Measurements from ENCODE around the gene PHRF1. TPM values are rescaled to one million over a fixed set of nuclear protein-coding genes. Genes with fewer than 3 reads are reported as not detected.

PHRF1 gene
- total RNA-seq, 1 experiment from 2014 or later, result 55.2 TPM

GRCh38 chr11:576811-577610, 741 bp downstream of the PHRF1 start:
- no peak for DNase-seq
- Histone ChIP-seq H3K4me3 (peak overlapping the region; percentile 100), H3K27me3 (no peaks in the 10 kb centered on the region), H3K9me3 (peaks cover 2% of the 10 kb centered on the region; the same call in 1 of the 2 replicates), H3K36me3 (peaks cover 46% of the 10 kb centered on the region)

DNA sequence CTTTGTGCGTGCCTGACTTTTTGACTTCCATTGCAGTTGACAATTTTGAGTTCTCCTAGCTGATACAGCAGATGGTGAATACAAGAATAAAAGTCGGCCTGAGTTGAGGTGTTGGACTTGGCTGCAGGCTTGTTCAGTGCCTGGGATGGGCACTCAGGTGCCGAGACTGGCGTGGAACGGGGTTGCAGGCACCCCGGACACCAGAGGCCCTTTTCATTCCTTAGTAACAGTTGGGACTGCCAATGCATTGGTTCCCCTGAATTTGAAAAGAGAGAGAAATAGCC, 1.3 kb downstream of the PHRF1 start:
- Histone ChIP-seq H3K4me3 (peak overlapping the region; percentile 100), H3K9me3 (peaks cover 2% of the 10 kb centered on the region; the same call in 1 of the 2 replicates), H3K36me3 (peaks cover 52% of the 10 kb centered on the region), H3K27me3 (no peaks in the 10 kb centered on the region)
- DNase-seq, result no peak

GRCh38 chr11:578276-579035, 2.2 kb downstream of the PHRF1 start:
- no peak for DNase-seq
- Histone ChIP-seq H3K36me3 (peaks cover 61% of the 10 kb centered on the region), H3K4me3 (peak overlapping the region; percentile 100), H3K9me3 (peaks cover 2% of the 10 kb centered on the region; the same call in 1 of the 2 replicates), H3K27me3 (no peaks in the 10 kb centered on the region)

DNA sequence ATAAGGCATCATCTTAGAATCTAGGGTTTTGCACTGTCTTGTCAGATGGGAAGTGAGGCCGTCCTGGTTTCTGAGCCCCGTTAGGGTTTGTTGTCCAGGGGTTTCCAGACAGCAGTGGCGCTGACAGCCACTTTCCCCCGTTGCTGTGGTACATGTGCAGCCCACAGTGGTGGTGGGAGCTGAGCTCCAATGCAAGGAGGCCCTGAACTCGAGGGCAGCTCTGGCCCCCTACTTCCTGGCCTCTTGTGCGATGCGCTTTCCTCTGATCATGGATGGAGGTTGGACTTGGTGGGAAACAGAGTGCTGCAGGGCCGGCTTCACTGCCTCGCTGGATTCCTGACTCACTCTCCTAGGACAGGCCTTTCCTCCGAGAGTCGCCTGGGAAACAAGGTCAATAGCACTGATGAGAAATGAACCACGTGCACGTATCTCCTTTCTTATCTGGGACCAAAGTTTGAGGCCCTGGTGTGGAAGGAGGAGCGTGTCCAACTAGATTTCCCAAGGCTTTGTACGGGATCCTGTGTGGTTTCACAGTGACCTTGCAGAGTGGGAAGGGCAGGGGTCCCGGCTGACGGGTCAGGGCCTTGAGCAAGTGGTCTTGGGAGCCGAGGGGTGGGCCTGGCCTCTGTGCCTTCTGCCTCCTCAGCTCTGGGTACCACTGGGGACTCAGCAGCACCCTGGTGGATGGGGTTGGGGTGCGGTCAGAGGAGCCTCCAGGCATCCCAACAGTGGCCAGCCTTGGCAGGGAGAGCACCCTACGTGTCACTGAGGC, 3.7 kb downstream of the PHRF1 start:
- H3K27me3 ChIP-seq, result no peaks in the 10 kb centered on the region
- peaks cover 2% of the 10 kb centered on the region; the same call in 1 of the 2 replicates for H3K9me3 ChIP-seq
- H3K36me3 ChIP-seq, result peaks cover 72% of the 10 kb centered on the region
- H3K4me3 ChIP-seq, result no peak overlapping the region
- DNase-seq, result no peak

GRCh38 chr11:581342-581741, 5.1 kb downstream of the PHRF1 start:
- Histone ChIP-seq H3K9me3 (no peaks in the 10 kb centered on the region), H3K4me3 (no peak overlapping the region), H3K36me3 (peaks cover 79% of the 10 kb centered on the region), H3K27me3 (no peaks in the 10 kb centered on the region)
- no peak for DNase-seq

GRCh38 chr11:581752-582151, 5.5 kb downstream of the PHRF1 start:
- DNase-seq, result no peak
- Histone ChIP-seq H3K36me3 (peaks cover 83% of the 10 kb centered on the region), H3K27me3 (no peaks in the 10 kb centered on the region), H3K4me3 (no peak overlapping the region), H3K9me3 (no peaks in the 10 kb centered on the region)

GRCh38 chr11:584287-584686, 8.0 kb downstream of the PHRF1 start:
- no peak for DNase-seq

GRCh38 chr11:586376-587316, 10.4 kb downstream of the PHRF1 start:
- H3K36me3 ChIP-seq, result peaks cover 86% of the 10 kb centered on the region
- no peak for DNase-seq

More at GRCh38 chr11:584287-584686, 8.0 kb downstream of the PHRF1 start:
- H3K9me3 ChIP-seq, result no peaks in the 10 kb centered on the region
- no peak overlapping the region for H3K4me3 ChIP-seq
- H3K27me3 ChIP-seq, result no peaks in the 10 kb centered on the region
- peaks cover 86% of the 10 kb centered on the region for H3K36me3 ChIP-seq

GRCh38 chr11:587546-587945, 11.3 kb downstream of the PHRF1 start:
- H3K27me3 ChIP-seq, result no peaks in the 10 kb centered on the region
- no peaks in the 10 kb centered on the region for H3K9me3 ChIP-seq
- no peak overlapping the region for H3K4me3 ChIP-seq
- peaks cover 85% of the 10 kb centered on the region for H3K36me3 ChIP-seq
- DNase-seq, result no peak

More at GRCh38 chr11:586376-587316, 10.4 kb downstream of the PHRF1 start:
- no peak overlapping the region for H3K4me3 ChIP-seq
- H3K9me3 ChIP-seq, result no peaks in the 10 kb centered on the region
- H3K27me3 ChIP-seq, result no peaks in the 10 kb centered on the region

- no peak for DNase-seq
- H3K36me3 ChIP-seq, result peaks cover 85% of the 10 kb centered on the region
- H3K4me3 ChIP-seq, result no peak overlapping the region
- H3K27me3 ChIP-seq, result no peaks in the 10 kb centered on the region
- H3K9me3 ChIP-seq, result no peaks in the 10 kb centered on the region
These were observed 11.7 kb downstream of the PHRF1 start for GRCh38 chr11:587978-588380.

- no peak for DNase-seq
- Histone ChIP-seq H3K27me3 (no peaks in the 10 kb centered on the region), H3K4me3 (no peak overlapping the region), H3K36me3 (peaks cover 88% of the 10 kb centered on the region), H3K9me3 (no peaks in the 10 kb centered on the region)
These were observed 13.5 kb downstream of the PHRF1 start for GRCh38 chr11:589798-590197.

GRCh38 chr11:590997-591396, 14.7 kb downstream of the PHRF1 start:
- H3K4me3 ChIP-seq, result no peak overlapping the region
- H3K27me3 ChIP-seq, result no peaks in the 10 kb centered on the region
- DNase-seq, result no peak
- H3K9me3 ChIP-seq, result no peaks in the 10 kb centered on the region
- peaks cover 96% of the 10 kb centered on the region for H3K36me3 ChIP-seq

GRCh38 chr11:592501-592900, 16.2 kb downstream of the PHRF1 start:
- H3K36me3 ChIP-seq, result peaks cover 95% of the 10 kb centered on the region
- no peaks in the 10 kb centered on the region for H3K27me3 ChIP-seq
- H3K9me3 ChIP-seq, result no peaks in the 10 kb centered on the region
- no peak overlapping the region for H3K4me3 ChIP-seq
- DNase-seq, result no peak

DNA sequence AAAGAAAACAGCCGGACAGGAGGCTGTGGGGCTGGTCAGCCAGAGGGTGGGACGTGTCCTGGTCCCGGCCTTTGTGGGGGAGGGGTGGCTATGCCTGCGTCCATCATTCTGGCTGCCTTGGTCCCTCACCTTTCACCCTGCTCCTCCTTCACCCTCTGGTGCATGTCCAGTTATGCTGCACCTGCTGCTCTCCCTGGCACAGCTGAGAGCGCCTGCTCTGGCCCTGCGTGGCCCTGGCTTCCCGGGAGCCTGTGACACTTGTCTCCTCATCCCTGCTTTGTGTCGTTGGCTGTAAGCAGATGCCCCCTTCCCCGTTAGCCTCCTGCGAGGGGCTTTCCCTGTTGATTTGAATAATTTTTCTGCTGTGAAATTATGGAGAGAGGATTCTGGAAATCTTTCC, 16.6 kb downstream of the PHRF1 start:
- Histone ChIP-seq H3K9me3 (no peaks in the 10 kb centered on the region), H3K27me3 (no peaks in the 10 kb centered on the region), H3K4me3 (no peak overlapping the region), H3K36me3 (peaks cover 94% of the 10 kb centered on the region)
- no peak for DNase-seq

DNA sequence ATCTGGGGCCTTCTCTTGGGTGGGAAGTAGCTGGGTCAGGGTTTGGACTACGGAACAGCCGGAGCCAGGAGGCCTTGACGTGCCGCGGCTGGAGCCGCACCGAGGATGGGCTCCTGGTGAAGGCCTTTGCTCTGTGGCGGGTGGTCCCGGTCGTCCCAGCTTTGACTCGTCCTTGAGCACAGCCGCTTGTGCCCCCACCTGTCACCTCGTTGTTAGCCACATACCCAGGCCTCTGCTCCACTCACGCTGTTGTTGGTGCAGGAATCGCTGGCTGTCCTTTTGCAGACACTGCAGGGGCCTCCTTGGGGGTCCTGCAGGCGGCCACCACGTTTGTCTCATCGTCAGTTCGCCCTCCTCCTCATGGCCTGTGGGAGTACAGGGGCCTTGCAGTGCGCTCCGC, 17.1 kb downstream of the PHRF1 start:
- Histone ChIP-seq H3K27me3 (no peaks in the 10 kb centered on the region), H3K9me3 (no peaks in the 10 kb centered on the region), H3K4me3 (no peak overlapping the region), H3K36me3 (peaks cover 94% of the 10 kb centered on the region)
- no peak for DNase-seq

GRCh38 chr11:595400-595799, 19.1 kb downstream of the PHRF1 start:
- Histone ChIP-seq H3K36me3 (peaks cover 92% of the 10 kb centered on the region), H3K4me3 (no peak overlapping the region), H3K27me3 (no peaks in the 10 kb centered on the region), H3K9me3 (no peaks in the 10 kb centered on the region)
- DNase-seq, result no peak
